Activated CD8-positive, alpha-beta memory T cell treated with anti-CD3 and anti-CD28 coated beads for 24 hours (primary cell): ENCODE results near the gene POLL.

ENCODE experiments used
- DNase-seq: peaks from one replicate; pipeline ENCODE4 v3.0.0-alpha.2; 2020

Gene POLL

GRCh38 chr10:101559596-101560297 lies 28.3 kb downstream of the POLL start:
- no peak for DNase-seq

DNA sequence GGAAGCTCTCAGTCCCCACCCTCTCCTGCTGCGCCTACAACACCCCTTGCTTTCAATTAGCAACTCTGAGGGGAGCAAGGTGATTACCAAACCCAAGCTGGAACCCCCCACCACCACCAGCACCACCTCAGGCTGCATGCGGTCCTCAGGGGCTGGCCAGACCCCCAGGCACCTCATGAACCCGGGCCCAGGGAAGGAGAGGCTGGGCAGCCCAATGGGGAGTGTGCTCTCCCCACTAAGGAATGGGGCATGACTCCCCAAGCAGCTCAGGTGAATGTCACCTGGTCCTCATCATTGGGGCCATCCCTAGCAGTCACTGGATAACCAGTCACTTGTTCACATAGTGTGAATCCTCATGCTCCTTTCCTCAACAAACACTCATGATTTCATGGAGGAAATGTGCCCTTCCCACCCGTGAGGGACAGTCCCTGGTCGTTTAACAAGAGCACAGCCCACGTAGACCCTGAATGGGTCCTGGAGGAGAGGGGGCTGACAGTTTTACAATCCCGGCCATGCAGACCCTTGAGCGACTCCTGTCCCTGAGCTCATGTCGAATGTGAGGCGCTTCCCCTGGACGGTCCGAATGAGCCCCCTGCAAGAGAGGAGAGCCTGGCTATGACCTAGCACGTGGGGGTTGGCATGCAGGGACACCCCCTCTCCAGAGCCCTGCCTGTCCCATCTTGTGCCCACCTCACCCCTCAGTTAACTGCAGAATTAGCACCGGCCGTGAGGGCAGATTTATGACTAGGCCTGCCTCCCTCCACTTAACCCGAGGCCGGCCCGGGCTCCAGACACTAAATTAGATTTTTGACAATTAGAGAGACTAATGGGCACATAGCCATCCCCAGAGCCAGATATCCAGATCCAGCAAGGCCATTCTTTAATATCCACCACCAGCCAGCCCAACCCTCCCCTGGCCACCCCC lies 29.1 kb downstream of the POLL start:
- no peak for DNase-seq

GRCh38 chr10:101558204-101558603 lies 29.9 kb downstream of the POLL start:
- DNase-seq = no peak

DNA sequence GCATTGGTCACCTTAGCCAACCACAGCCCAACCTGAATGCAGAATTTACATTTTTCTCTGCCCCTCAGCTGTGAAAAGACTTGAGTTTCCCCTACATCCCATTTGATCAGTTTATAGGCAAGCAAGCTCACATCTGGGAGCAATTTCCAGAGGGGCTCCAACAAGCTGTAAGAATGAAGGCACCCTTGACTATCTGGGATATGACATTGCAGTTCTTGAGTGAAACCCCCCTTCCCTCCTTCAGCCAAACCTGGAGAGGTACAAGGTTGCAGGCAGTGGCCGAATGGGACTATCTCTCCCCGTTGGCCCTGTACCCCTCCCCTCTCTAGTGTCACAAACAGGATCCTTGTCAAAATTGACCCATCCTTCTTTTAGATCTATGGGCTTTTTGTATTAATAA lies 30.5 kb downstream of the POLL start:
- no peak for DNase-seq

- DNase-seq = no peak
Measured at GRCh38 chr10:101552442-101552841, 35.6 kb downstream of the POLL start.

DNA sequence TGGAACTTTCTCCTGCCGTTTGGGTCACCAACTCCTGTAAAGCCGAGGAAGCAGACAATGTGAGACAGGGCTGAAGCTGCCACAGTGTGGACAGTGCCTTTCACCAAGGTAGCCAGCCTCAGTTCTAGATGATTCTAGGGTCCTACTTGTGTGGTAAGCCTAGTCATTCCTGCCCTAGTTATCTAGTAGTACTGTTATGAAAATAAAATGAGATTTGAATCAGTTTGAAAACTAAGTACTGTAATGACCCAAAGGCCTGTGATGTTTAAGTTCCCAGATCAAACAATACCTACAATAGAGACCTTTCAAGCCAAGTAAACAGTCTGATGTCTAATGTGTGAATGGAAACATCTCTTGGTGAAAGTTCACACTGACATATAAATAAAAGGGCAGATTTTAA lies 37.1 kb downstream of the POLL start:
- no peak for DNase-seq

DNA sequence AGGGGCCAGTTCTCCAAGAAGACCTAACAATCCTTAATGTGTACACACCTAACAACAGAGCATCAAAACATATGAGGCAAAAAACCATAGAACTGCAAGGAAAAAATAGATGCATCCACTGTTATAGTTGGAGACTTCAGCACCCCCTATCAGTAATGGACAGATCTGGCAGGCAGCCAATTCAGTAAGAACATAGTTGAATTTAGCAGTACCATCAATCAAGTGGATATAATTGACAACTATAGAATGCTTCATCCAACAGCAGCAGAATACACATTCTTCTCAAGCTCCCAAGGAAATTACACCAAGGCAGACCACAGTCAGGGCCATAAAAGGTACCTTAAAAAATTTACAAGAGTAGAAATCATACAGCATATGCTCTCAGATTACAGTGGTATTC lies 42.2 kb downstream of the POLL start:
- DNase-seq = no peak

DNA sequence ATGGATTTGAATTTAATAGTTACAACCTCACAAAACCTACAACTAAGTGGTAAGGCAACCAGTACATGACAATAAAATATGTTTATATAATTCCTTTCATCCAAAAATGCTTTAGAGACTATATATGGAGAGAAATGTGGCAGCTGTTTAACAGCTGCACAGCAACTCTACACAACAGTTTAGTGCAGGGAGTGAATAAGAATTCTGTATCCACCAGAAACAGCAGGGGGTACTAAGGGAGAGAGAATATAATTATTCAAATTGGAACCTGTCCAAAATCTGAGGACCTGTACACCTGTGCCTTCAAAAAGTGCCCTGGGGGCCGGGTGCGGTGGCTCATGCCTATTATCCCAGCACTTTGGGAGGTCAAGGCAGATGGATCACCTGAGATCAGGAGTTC lies 49.6 kb downstream of the POLL start:
- DNase-seq = no peak

GRCh38 chr10:101536800-101537199 lies 51.3 kb downstream of the POLL start:
- DNase-seq = no peak

GRCh38 chr10:101535949-101536348 lies 52.1 kb downstream of the POLL start:
- DNase-seq = no peak

DNA sequence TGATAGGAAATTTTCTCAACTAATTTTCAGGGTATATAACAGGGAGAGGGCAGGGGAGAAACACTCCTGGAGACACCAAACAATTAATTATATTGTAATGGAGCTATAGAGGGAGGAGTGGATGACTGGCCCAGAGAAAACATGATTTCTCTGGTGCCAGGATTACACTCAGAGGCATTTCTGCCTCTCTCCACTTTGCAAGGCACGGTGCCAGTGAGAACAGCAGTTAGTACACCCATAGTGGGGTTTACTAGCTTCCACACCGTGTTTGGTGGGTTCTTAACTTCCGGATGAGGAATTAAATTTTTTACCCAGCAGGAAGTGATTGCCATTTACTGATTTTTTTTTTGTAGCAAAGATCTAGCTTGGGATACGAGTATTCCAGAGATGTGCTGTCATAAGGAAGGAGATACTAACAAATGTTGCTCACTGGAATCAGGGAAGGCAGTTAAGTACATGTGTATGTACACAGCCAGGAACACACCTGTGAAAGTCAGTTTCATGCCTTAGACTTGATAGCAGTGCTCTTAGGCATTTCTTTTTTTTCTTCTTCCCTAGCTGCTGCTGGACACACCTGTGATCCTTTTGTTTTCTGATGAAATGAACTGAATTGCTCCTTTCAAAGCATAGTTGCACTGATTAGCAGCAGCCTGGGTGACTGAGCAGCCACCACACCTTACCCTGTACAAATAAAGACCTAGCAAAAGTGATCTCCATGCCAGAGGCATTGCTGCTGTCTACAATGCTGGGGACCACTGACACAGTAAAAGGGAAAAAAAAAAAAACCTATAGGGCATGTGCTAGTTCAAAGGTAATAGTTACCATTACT lies 58.1 kb downstream of the POLL start:
- no peak for DNase-seq

- no peak for DNase-seq
Measured at GRCh38 chr10:101529207-101529606, 58.9 kb downstream of the POLL start.
